ENCODE data around the gene MRM3. TPM values are rescaled to one million over a fixed set of nuclear protein-coding genes. Genes with fewer than 3 reads are reported as not detected.
A peak's percentile ranks its signal among the peaks of the same experiment; 100 is the strongest.
"Not testable (repeated sequence)": the region's sequence is repeated elsewhere in the genome, so short reads cannot be mapped to it uniquely, and the experiment has no call there.

Gene MRM3
- total and polyA plus RNA-seq, 4 experiments from 2014 or later: 18.6 to 32.6 (median 20.5) TPM

DNA sequence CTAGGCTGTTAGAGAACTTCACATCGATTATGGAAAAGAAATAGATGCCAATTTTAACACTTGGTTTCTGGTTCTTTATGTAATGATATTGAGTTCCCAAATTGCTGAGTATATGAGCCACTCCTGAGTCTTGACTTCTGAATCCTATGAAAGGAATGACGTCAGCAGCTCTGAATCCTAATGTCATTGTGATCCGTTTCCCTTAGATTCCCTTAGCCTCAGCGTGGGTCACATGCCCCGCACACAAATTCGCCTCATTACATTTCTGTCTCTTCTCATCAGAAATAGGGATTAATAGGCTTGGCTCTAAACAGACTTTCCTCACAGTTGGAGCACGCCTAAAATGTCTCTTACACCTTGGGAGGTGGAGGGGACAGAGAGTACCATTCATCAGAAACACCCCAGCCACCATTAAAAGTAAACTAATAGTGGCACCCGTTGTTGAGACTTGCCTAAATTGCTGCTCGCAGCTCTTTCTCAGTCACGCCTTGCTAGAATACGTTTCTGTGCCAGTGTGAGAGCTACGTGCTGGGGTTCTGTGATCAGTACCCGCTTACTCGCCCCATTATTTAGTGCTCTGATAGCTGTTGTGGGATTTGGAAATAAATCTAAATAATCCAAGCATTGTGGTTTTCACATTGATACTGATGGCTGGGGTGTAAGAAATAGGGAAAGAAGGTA lies 7.1 kb downstream of the MRM3 start:
- H3K27ac Mint-ChIP-seq: no peak overlapping the region
- peaks cover 46% of the 10 kb centered on the region for H3K36me3 ChIP-seq (ENCODE audit: insufficient read depth, low read length)
- no peaks in the 10 kb centered on the region for H3K9me3 ChIP-seq (ENCODE audit: control insufficient read depth in 1 of 2, low read length in 2 of 2)
- no peaks in the 10 kb centered on the region for H3K27me3 Mint-ChIP-seq
- H3K4me1 ChIP-seq (ENCODE audit: insufficient read depth, low read length): peaks cover 6% of the 10 kb centered on the region
- H3K36me3 Mint-ChIP-seq: peaks cover 23 to 51% of the 10 kb centered on the region in 2 donors
- no peak for DNase-seq
- H3K4me1 Mint-ChIP-seq: peaks cover 4 to 12% (median 6%) of the 10 kb centered on the region in 4 donors
- no peak overlapping the region for H3K4me3 ChIP-seq (ENCODE audit: low read length in 2 of 2)
- H3K4me3 Mint-ChIP-seq: no peak overlapping the region
- intact Hi-C loops (cut with micrococcal nuclease): no loop called here
- ChIA-PET POLR2A (ENCODE audit: partially characterized antibody) (no interaction called here), CTCF (ENCODE audit: partially characterized antibody) (interaction anchor here (0.9 kb wide), 1 partner anchor 192 kb away, joined by 4 read pairs; no protein-coding TSS in a partner anchor)
- no peak overlapping the region for H3K27ac ChIP-seq (ENCODE audit: low read depth, low read length)
- H3K9me3 Mint-ChIP-seq: peaks cover 0 to 2% (median 0%) of the 10 kb centered on the region in 8 donors
- no peaks in the 10 kb centered on the region for H3K27me3 ChIP-seq (ENCODE audit: insufficient read depth, low read length)

DNA sequence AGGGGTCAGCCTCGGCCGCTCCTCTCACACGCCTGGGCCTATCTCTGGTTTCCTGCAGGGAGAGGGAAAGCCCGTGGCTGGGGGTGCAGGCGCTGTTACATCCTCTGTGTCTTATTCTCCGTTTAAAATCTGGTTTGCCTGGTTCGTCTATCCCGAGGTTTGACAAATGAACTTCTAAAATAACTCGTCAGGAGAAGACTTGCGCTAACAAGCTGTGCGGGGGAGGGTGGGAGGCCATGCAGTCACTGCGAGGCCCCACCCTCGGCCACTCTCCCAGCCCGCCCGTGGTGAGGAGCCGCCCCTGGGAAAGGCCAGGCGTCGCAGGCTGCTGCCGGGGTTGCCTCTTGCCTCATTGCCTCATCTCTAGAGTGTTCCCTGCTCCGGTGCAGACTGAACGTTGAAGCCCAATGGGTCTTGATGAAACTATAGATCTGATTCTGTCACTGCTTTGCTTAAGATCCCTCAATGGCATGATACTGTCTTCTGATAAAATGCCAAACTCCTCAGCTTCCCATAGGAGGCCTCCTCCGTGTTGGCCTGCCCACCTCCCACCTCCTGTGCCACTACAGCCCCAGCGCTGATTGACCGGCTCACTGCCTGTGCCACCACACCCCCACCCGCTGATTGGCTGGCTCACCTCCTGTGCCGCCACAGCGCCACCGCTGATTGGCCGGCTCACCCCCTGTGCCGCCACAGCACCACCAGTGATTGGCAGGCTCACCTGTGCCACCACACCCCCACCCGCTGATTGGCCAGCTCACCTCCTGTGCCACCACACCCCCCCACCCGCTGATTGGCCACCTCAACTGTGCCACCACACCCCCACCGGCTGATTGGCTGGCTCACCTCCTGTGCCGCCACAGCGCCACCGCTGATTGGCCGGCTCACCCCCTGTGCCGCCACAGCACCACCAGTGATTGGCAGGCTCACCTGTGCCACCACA lies 8.0 kb downstream of the MRM3 start:
- H3K4me1 Mint-ChIP-seq: peaks cover 6 to 10% (median 8%) of the 10 kb centered on the region in 4 donors
- H3K9me3 ChIP-seq (ENCODE audit: control insufficient read depth in 1 of 2, low read length in 2 of 2); H3K4me1 ChIP-seq (ENCODE audit: insufficient read depth, low read length); H3K4me3 Mint-ChIP-seq; DNase-seq; H3K27ac Mint-ChIP-seq; H3K27me3 ChIP-seq (ENCODE audit: insufficient read depth, low read length); H3K9me3 Mint-ChIP-seq; H3K27me3 Mint-ChIP-seq; H3K27ac ChIP-seq (ENCODE audit: low read depth, low read length); intact Hi-C loops (cut with micrococcal nuclease); H3K4me3 ChIP-seq (ENCODE audit: low read length in 2 of 2): not testable (repeated sequence)
- CTCF ChIA-PET (ENCODE audit: partially characterized antibody): interaction anchor here (0.9 kb wide), 1 partner anchor 191 kb away, joined by 4 read pairs; no protein-coding TSS in a partner anchor
- H3K36me3 ChIP-seq (ENCODE audit: insufficient read depth, low read length): peaks cover 46% of the 10 kb centered on the region
- H3K36me3 Mint-ChIP-seq: peaks cover 23 to 49% of the 10 kb centered on the region in 2 donors
- POLR2A ChIA-PET (ENCODE audit: partially characterized antibody): interaction anchor here (2.4 kb wide), 1 partner anchor 8 kb away, joined by 10 read pairs; the partner anchor contains the start of genes GLOD4 and MRM3

DNA sequence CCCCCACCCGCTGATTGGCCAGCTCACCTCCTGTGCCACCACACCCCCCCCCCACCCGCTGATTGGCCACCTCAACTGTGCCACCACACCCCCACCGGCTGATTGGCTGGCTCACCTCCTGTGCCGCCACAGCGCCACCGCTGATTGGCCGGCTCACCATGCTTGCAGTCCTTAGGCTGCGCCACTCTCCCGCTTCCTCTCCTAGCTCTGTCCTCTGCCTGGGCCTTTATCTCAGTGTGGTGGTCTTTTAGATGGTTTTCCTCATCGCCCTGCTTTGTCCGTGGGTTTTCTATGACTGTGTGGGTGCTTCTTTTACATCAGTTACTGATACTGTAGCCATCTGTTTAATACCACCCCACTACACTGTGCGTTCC lies 8.7 kb downstream of the MRM3 start:
- H3K9me3 Mint-ChIP-seq; intact Hi-C loops (cut with micrococcal nuclease); DNase-seq; H3K4me1 ChIP-seq (ENCODE audit: insufficient read depth, low read length); H3K4me1 Mint-ChIP-seq; H3K27me3 Mint-ChIP-seq; CTCF ChIA-PET (ENCODE audit: partially characterized antibody); H3K27ac ChIP-seq (ENCODE audit: low read depth, low read length); H3K4me3 ChIP-seq (ENCODE audit: low read length in 2 of 2); H3K27ac Mint-ChIP-seq; H3K9me3 ChIP-seq (ENCODE audit: control insufficient read depth in 1 of 2, low read length in 2 of 2); H3K4me3 Mint-ChIP-seq; H3K27me3 ChIP-seq (ENCODE audit: insufficient read depth, low read length): not testable (repeated sequence)
- H3K36me3 Mint-ChIP-seq: peaks cover 23 to 46% of the 10 kb centered on the region in 2 donors
- POLR2A ChIA-PET (ENCODE audit: partially characterized antibody): interaction anchor here (2.4 kb wide), 1 partner anchor 9 kb away, joined by 10 read pairs; the partner anchor contains the start of genes GLOD4 and MRM3
- peaks cover 46% of the 10 kb centered on the region for H3K36me3 ChIP-seq (ENCODE audit: insufficient read depth, low read length)

DNA sequence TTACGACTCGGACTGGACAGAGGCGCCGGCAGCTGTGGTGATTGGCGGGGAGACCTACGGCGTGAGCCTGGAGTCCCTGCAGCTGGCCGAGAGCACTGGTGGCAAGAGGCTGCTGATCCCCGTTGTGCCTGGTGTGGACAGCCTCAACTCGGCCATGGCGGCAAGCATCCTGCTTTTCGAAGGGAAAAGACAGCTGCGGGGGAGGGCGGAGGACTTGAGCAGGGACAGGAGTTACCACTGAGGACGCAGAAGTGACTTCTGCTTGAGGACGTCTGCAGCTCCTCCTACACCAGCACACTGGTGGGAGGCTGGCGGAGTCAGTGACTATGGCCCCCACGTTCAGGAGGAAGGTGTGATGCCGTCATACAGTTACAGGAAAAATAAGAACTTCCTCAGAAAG lies 9.7 kb downstream of the MRM3 start:
- Histone ChIP-seq H3K27me3 (ENCODE audit: insufficient read depth, low read length) (no peaks in the 10 kb centered on the region), H3K36me3 (ENCODE audit: insufficient read depth, low read length) (peaks cover 46% of the 10 kb centered on the region), H3K9me3 (ENCODE audit: control insufficient read depth in 1 of 2, low read length in 2 of 2) (no peaks in the 10 kb centered on the region), H3K4me3 (ENCODE audit: low read length in 2 of 2) (no peak overlapping the region), H3K27ac (ENCODE audit: low read depth, low read length) (no peak overlapping the region), H3K4me1 (ENCODE audit: insufficient read depth, low read length) (peaks cover 5% of the 10 kb centered on the region)
- intact Hi-C loops (cut with micrococcal nuclease): no loop called here
- H3K27me3 Mint-ChIP-seq: no peaks in the 10 kb centered on the region
- ChIA-PET POLR2A (ENCODE audit: partially characterized antibody) (interaction anchor here (2.4 kb wide), 1 partner anchor 10 kb away, joined by 10 read pairs; the partner anchor contains the start of genes GLOD4 and MRM3), CTCF (ENCODE audit: partially characterized antibody) (interaction anchor here (1.3 kb wide), 1 partner anchor 189 kb away, joined by 7 read pairs; the partner anchor contains the start of gene NXN)
- H3K36me3 Mint-ChIP-seq: peaks cover 23 to 44% of the 10 kb centered on the region in 2 donors
- peaks cover 0 to 2% (median 0%) of the 10 kb centered on the region in 8 donors for H3K9me3 Mint-ChIP-seq
- peaks cover 5 to 9% (median 6%) of the 10 kb centered on the region in 4 donors for H3K4me1 Mint-ChIP-seq
- no peak overlapping the region for H3K4me3 Mint-ChIP-seq
- DNase-seq: no peak
- no peak overlapping the region for H3K27ac Mint-ChIP-seq

DNA sequence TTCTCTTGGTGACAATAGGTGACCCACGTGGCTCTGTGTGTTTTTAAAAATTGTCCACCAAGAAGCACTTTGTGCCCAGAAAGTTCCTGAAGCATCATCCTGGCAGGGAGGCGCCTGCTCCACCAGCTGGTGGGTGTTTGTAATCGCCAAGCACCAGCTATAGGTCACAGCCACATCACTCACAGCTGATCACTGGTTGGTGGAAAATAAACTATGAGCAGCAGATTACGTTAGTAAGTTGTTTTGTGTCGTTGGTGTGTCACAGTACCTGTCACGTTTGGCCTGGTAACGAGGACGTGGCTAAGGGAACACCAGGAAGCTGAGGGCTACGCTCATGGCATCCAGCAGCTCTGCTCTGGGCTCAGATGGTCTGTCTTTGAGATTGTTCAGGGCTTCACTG lies 10.1 kb downstream of the MRM3 start:
- no peak overlapping the region for H3K4me3 Mint-ChIP-seq
- DNase-seq: no peak
- POLR2A ChIA-PET (ENCODE audit: partially characterized antibody): interaction anchor here (2.4 kb wide), 1 partner anchor 10 kb away, joined by 10 read pairs; the partner anchor contains the start of genes GLOD4 and MRM3
- peaks cover 5% of the 10 kb centered on the region for H3K4me1 ChIP-seq (ENCODE audit: insufficient read depth, low read length)
- no peaks in the 10 kb centered on the region for H3K27me3 Mint-ChIP-seq
- H3K27me3 ChIP-seq (ENCODE audit: insufficient read depth, low read length): no peaks in the 10 kb centered on the region
- intact Hi-C loops (cut with micrococcal nuclease): no loop called here
- no peak overlapping the region for H3K27ac ChIP-seq (ENCODE audit: low read depth, low read length)
- H3K9me3 ChIP-seq (ENCODE audit: control insufficient read depth in 1 of 2, low read length in 2 of 2): no peaks in the 10 kb centered on the region
- no peak overlapping the region for H3K27ac Mint-ChIP-seq
- peaks cover 23 to 41% of the 10 kb centered on the region in 2 donors for H3K36me3 Mint-ChIP-seq
- CTCF ChIA-PET (ENCODE audit: partially characterized antibody): interaction anchor here (1.3 kb wide), 1 partner anchor 188 kb away, joined by 7 read pairs; the partner anchor contains the start of gene NXN
- H3K4me3 ChIP-seq (ENCODE audit: low read length in 2 of 2): no peak overlapping the region
- peaks cover 3 to 9% (median 6%) of the 10 kb centered on the region in 4 donors for H3K4me1 Mint-ChIP-seq
- peaks cover 46% of the 10 kb centered on the region for H3K36me3 ChIP-seq (ENCODE audit: insufficient read depth, low read length)
- H3K9me3 Mint-ChIP-seq: peaks cover 0 to 2% (median 0%) of the 10 kb centered on the region in 8 donors

DNA sequence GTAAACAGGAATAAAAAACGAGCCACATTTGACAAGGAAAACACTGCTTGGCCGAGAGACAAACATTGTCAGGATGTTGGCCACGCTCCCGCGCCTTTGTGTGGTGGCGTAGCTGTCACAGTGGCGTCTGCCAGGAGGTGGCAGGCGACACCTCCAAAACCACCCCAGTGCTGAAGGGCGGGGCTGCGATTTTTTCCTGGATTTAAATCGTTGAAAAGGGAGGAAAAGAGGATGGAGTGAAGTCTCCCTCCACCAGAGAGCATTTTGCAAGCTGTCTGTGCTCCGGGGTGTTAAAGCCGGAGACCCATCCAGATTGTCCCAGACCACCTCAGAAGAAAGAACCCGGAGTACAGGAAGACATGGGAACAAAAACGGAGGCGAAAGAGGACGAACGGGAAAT lies 12.7 kb downstream of the MRM3 start:
- intact Hi-C loops (cut with micrococcal nuclease): loop anchor here (1.0 kb wide), 2 partner anchors 186 to 201 kb away; no protein-coding TSS in a partner anchor
- Mint-ChIP-seq H3K9me3 (peaks cover 0 to 2% (median 0%) of the 10 kb centered on the region in 8 donors), H3K4me3 (peak overlapping the region in 1 of 8 donors; percentile 26), H3K27ac (peak overlapping the region in 2 of 7 donors; percentile 57 to 64), H3K36me3 (peaks cover 23 to 24% of the 10 kb centered on the region in 2 donors), H3K27me3 (no peaks in the 10 kb centered on the region), H3K4me1 (peaks cover 3 to 9% (median 6%) of the 10 kb centered on the region in 4 donors)
- ChIA-PET CTCF (ENCODE audit: partially characterized antibody) (interaction anchor here (0.7 to 1.8 kb wide), 6 partner anchors 13 to 206 kb away, joined by 4 to 22 read pairs (median 5); partner anchors contain the start of genes GLOD4, MRM3 and TIMM22), POLR2A (ENCODE audit: partially characterized antibody) (interaction anchor here (0.9 to 1.3 kb wide), 4 partner anchors 13 to 201 kb away, joined by 3 to 6 read pairs (median 4); partner anchors contain the start of gene GLOD4)
- Histone ChIP-seq H3K9me3 (ENCODE audit: control insufficient read depth in 1 of 2, low read length in 2 of 2) (no peaks in the 10 kb centered on the region), H3K4me1 (ENCODE audit: insufficient read depth, low read length) (peaks cover 5% of the 10 kb centered on the region), H3K4me3 (ENCODE audit: low read length in 2 of 2) (no peak overlapping the region), H3K27ac (ENCODE audit: low read depth, low read length) (no peak overlapping the region), H3K36me3 (ENCODE audit: insufficient read depth, low read length) (peaks cover 23% of the 10 kb centered on the region), H3K27me3 (ENCODE audit: insufficient read depth, low read length) (no peaks in the 10 kb centered on the region)
- DNase-seq: peak in 4 of 5 donors; percentile 29 to 35 (median 30)

Measured in CD4-positive, alpha-beta memory T cell (primary cell).